ENCODE results near the gene TAAR2. TPM values are rescaled to one million over a fixed set of nuclear protein-coding genes. Genes with fewer than 3 reads are reported as not detected.
"Not testable (repeated sequence)": the region's sequence is repeated elsewhere in the genome, so short reads cannot be mapped to it uniquely, and the experiment has no call there.

Gene TAAR2
- total RNA-seq, 2 experiments from 2014 or later = not detected

GRCh38 chr6:132600900-132601299 lies 23.2 kb downstream of the TAAR2 start:
- CTCF ChIA-PET; H3K36me3 Mint-ChIP-seq (ENCODE audit: low read depth); H3K4me3 Mint-ChIP-seq; DNase-seq; POLR2A ChIA-PET; H3K27ac Mint-ChIP-seq; H3K27me3 Mint-ChIP-seq; H3K9me3 Mint-ChIP-seq; H3K4me1 Mint-ChIP-seq: not testable (repeated sequence)

GRCh38 chr6:132598473-132598872 lies 25.6 kb downstream of the TAAR2 start:
- H3K9me3 Mint-ChIP-seq = no peaks in the 10 kb centered on the region
- CTCF ChIA-PET = interaction anchor here (0.6 kb wide), 1 partner anchor 72 kb away, joined by 3 read pairs; no protein-coding TSS in a partner anchor
- H3K27ac Mint-ChIP-seq = no peak overlapping the region
- no peak overlapping the region for H3K4me3 Mint-ChIP-seq
- peaks cover 12% of the 10 kb centered on the region for H3K27me3 Mint-ChIP-seq
- POLR2A ChIA-PET = no interaction called here
- DNase-seq = no peak
- H3K4me1 Mint-ChIP-seq = no peaks in the 10 kb centered on the region
- no peaks in the 10 kb centered on the region for H3K36me3 Mint-ChIP-seq (ENCODE audit: low read depth)

GRCh38 chr6:132596201-132596600 lies 27.9 kb downstream of the TAAR2 start:
- Mint-ChIP-seq H3K9me3 (no peaks in the 10 kb centered on the region), H3K4me3 (no peak overlapping the region), H3K36me3 (ENCODE audit: low read depth) (no peaks in the 10 kb centered on the region), H3K27me3 (peaks cover 13% of the 10 kb centered on the region), H3K4me1 (no peaks in the 10 kb centered on the region), H3K27ac (no peak overlapping the region)
- DNase-seq = no peak
- POLR2A ChIA-PET = no interaction called here
- CTCF ChIA-PET = interaction anchor here (0.8 to 1.3 kb wide), 3 partner anchors 38 to 202 kb away, joined by 3 read pairs; partner anchors contain the start of gene SLC18B1

GRCh38 chr6:132592855-132593254 lies 31.2 kb downstream of the TAAR2 start:
- H3K27me3 Mint-ChIP-seq = peaks cover 12% of the 10 kb centered on the region
- no peak overlapping the region for H3K27ac Mint-ChIP-seq
- no peaks in the 10 kb centered on the region for H3K9me3 Mint-ChIP-seq
- no peaks in the 10 kb centered on the region for H3K36me3 Mint-ChIP-seq (ENCODE audit: low read depth)
- H3K4me3 Mint-ChIP-seq = no peak overlapping the region
- POLR2A ChIA-PET = no interaction called here
- DNase-seq = no peak
- no peaks in the 10 kb centered on the region for H3K4me1 Mint-ChIP-seq
- CTCF ChIA-PET = no interaction called here

GRCh38 chr6:132590362-132590761 lies 33.7 kb downstream of the TAAR2 start:
- Mint-ChIP-seq H3K36me3 (ENCODE audit: low read depth) (no peaks in the 10 kb centered on the region), H3K4me1 (no peaks in the 10 kb centered on the region), H3K27ac (no peak overlapping the region), H3K27me3 (peaks cover 12% of the 10 kb centered on the region), H3K9me3 (no peaks in the 10 kb centered on the region), H3K4me3 (no peak overlapping the region)
- ChIA-PET CTCF (interaction anchor here (0.6 kb wide), 1 partner anchor 335 kb away, joined by 3 read pairs; no protein-coding TSS in a partner anchor), POLR2A (no interaction called here)
- DNase-seq = no peak

- Mint-ChIP-seq H3K4me1 (no peaks in the 10 kb centered on the region), H3K27ac (no peak within 1 kb of the TSS), H3K27me3 (peaks cover 11% of the 10 kb centered on the region), H3K9me3 (no peaks in the 10 kb centered on the region), H3K4me3 (no peak within 1 kb of the TSS), H3K36me3 (ENCODE audit: low read depth) (no peaks in the 10 kb centered on the region)
- DNase-seq = no peak
- ChIA-PET CTCF (interaction anchor here (0.5 to 0.6 kb wide), 2 partner anchors 234 to 336 kb away, joined by 3 to 6 read pairs; no protein-coding TSS in a partner anchor), POLR2A (no interaction called here)
These were observed 34.6 kb downstream of the TAAR2 start, which contains the start of gene TAAR5 for GRCh38 chr6:132589454-132589853. TAAR5 (minus strand) TSS chr6:132589741; CDS start chr6:132589686, 55 bp downstream.

- Mint-ChIP-seq H3K4me1 (no peaks in the 10 kb centered on the region), H3K27me3 (peaks cover 22% of the 10 kb centered on the region), H3K9me3 (no peaks in the 10 kb centered on the region), H3K36me3 (ENCODE audit: low read depth) (no peaks in the 10 kb centered on the region), H3K27ac (no peak overlapping the region), H3K4me3 (no peak overlapping the region)
- POLR2A ChIA-PET = no interaction called here
- CTCF ChIA-PET = no interaction called here
- no peak for DNase-seq
These were observed 36.7 kb downstream of the TAAR2 start for GRCh38 chr6:132587424-132587823.

GRCh38 chr6:132584698-132585097 lies 39.4 kb downstream of the TAAR2 start:
- H3K36me3 Mint-ChIP-seq (ENCODE audit: low read depth) = no peaks in the 10 kb centered on the region
- no peaks in the 10 kb centered on the region for H3K4me1 Mint-ChIP-seq
- no peak for DNase-seq
- no peak overlapping the region for H3K27ac Mint-ChIP-seq
- POLR2A ChIA-PET = no interaction called here
- no peaks in the 10 kb centered on the region for H3K9me3 Mint-ChIP-seq
- H3K27me3 Mint-ChIP-seq = peaks cover 22% of the 10 kb centered on the region
- H3K4me3 Mint-ChIP-seq = no peak overlapping the region
- CTCF ChIA-PET = interaction anchor here (1.4 kb wide), 1 partner anchor 110 kb away, joined by 5 read pairs; no protein-coding TSS in a partner anchor

GRCh38 chr6:132571774-132572173 lies 52.3 kb downstream of the TAAR2 start:
- ChIA-PET POLR2A (no interaction called here), CTCF (no interaction called here)
- Mint-ChIP-seq H3K27me3 (peaks cover 24% of the 10 kb centered on the region), H3K36me3 (ENCODE audit: low read depth) (no peaks in the 10 kb centered on the region), H3K9me3 (no peaks in the 10 kb centered on the region), H3K4me1 (no peaks in the 10 kb centered on the region), H3K27ac (no peak overlapping the region), H3K4me3 (no peak overlapping the region)
- DNase-seq = no peak

GRCh38 chr6:132570221-132570777 lies 53.8 kb downstream of the TAAR2 start, which contains the start of gene TAAR6:
TAAR6 (plus strand) TSS chr6:132570322; CDS start chr6:132570322, 0 bp downstream.
- peaks cover 26% of the 10 kb centered on the region for H3K27me3 Mint-ChIP-seq
- CTCF ChIA-PET = no interaction called here
- H3K4me1 Mint-ChIP-seq = no peaks in the 10 kb centered on the region
- H3K27ac Mint-ChIP-seq = no peak within 1 kb of the TSS
- H3K36me3 Mint-ChIP-seq (ENCODE audit: low read depth) = no peaks in the 10 kb centered on the region
- DNase-seq = no peak
- no peak within 1 kb of the TSS for H3K4me3 Mint-ChIP-seq
- no peaks in the 10 kb centered on the region for H3K9me3 Mint-ChIP-seq
- POLR2A ChIA-PET = no interaction called here

- DNase-seq = no peak
- Mint-ChIP-seq H3K36me3 (ENCODE audit: low read depth) (no peaks in the 10 kb centered on the region), H3K4me1 (no peaks in the 10 kb centered on the region), H3K27ac (no peak overlapping the region), H3K9me3 (no peaks in the 10 kb centered on the region), H3K27me3 (peaks cover 24% of the 10 kb centered on the region), H3K4me3 (no peak overlapping the region)
- CTCF ChIA-PET = no interaction called here
- POLR2A ChIA-PET = no interaction called here
These were observed 54.9 kb downstream of the TAAR2 start for GRCh38 chr6:132569170-132569569.

- H3K27me3 Mint-ChIP-seq = peaks cover 25% of the 10 kb centered on the region
- ChIA-PET POLR2A (no interaction called here), CTCF (no interaction called here)
- no peak for DNase-seq
- H3K4me1 Mint-ChIP-seq = no peaks in the 10 kb centered on the region
- H3K4me3 Mint-ChIP-seq = no peak overlapping the region
- no peak overlapping the region for H3K27ac Mint-ChIP-seq
- no peaks in the 10 kb centered on the region for H3K36me3 Mint-ChIP-seq (ENCODE audit: low read depth)
- H3K9me3 Mint-ChIP-seq = no peaks in the 10 kb centered on the region
These were observed 55.5 kb downstream of the TAAR2 start for GRCh38 chr6:132568611-132569010.

GRCh38 chr6:132567566-132567965 lies 56.5 kb downstream of the TAAR2 start:
- ChIA-PET CTCF (no interaction called here), POLR2A (no interaction called here)
- no peaks in the 10 kb centered on the region for H3K9me3 Mint-ChIP-seq
- H3K36me3 Mint-ChIP-seq (ENCODE audit: low read depth) = no peaks in the 10 kb centered on the region
- no peak overlapping the region for H3K27ac Mint-ChIP-seq
- peaks cover 28% of the 10 kb centered on the region for H3K27me3 Mint-ChIP-seq
- no peaks in the 10 kb centered on the region for H3K4me1 Mint-ChIP-seq
- DNase-seq = no peak
- H3K4me3 Mint-ChIP-seq = no peak overlapping the region

All from activated CD4-positive, alpha-beta memory T cell treated with anti-CD3 and anti-CD28 coated beads, Interleukin-2, amount 10 ng/mL, durations not matched to agents 7 days and 5 days (primary cell).